Lower lobe of right lung (tissue), 2 donors: Measurements from ENCODE around the gene AMIGO3. TPM values are rescaled to one million over a fixed set of nuclear protein-coding genes. Genes with fewer than 3 reads are reported as not detected.

ENCODE experiments used
- ATAC-seq, 2 donors: fragments of 200-7000 bp; cut with Tn5 transposase; one replicate each; pipeline ENCODE4 v1.9.1; 2020 to 2022; ENCODE audit warnings: mild to moderate bottlenecking in 2 of 2, moderate library complexity in 2 of 2
- DNase-seq: peaks from one replicate; pipeline ENCODE4 v3.0.0-alpha.2; 2020
- H3K27ac ChIP-seq: fragments of 200-600 bp; one replicate; pipeline ENCODE4 v1.8.0; 2022
- H3K27me3 ChIP-seq: fragments of 200-600 bp; one replicate; pipeline ENCODE4 v1.8.0; 2022; ENCODE audit warnings: low read depth
- H3K36me3 ChIP-seq: fragments of 200-600 bp; one replicate; pipeline ENCODE4 v1.8.0; 2022; ENCODE audit warnings: mild to moderate bottlenecking
- H3K4me1 ChIP-seq: fragments of 200-600 bp; one replicate; pipeline ENCODE4 v1.8.0; 2022
- H3K4me3 ChIP-seq: fragments of 200-600 bp; one replicate; pipeline ENCODE4 v1.8.0; 2022; ENCODE audit warnings: mild to moderate bottlenecking
- H3K9me3 ChIP-seq: fragments of 200-600 bp; one replicate; pipeline ENCODE4 v1.8.0; 2022
- CTCF ChIP-seq: fragments of 200-600 bp; IDR thresholded peaks from one replicate; pipeline ENCODE4 v1.8.0; 2022; ENCODE audit warnings: antibody characterized with exemption, mild to moderate bottlenecking
- intact Hi-C: fragments of 100-400 bp; cut with DNase I; formaldehyde crosslinking; loops from one replicate; pipeline ENCODE4 v1.11.0; 2022
- total RNA-seq: library from RNA; stranded (reverse); fragmentation: NEBNext Ultra II Directional; extraction: Animal tissue kit (Norgen Biotek cat#: 25700); gene quantifications from one replicate; pipeline ENCODE4 v1.2.1, GENCODE V29; 2021
- donor health status: DM: no; HTN: yes; CAD: no; lungs with severe emphysema.

Gene AMIGO3
- total RNA-seq, 1 donor from 2014 or later = not detected

- H3K27ac ChIP-seq = no peak overlapping the region
- no peak for TF ChIP-seq CTCF
Measured at GRCh38 chr3:49680493-49681231, 38.8 kb downstream of the AMIGO3 start.

GRCh38 chr3:49675912-49676311 is 43.6 kb downstream of the AMIGO3 start:
- H3K36me3 ChIP-seq = peaks cover 55% of the 10 kb centered on the region
- ATAC-seq (no peak), DNase-seq (no peak)
- H3K4me1 ChIP-seq = peaks cover 13% of the 10 kb centered on the region
- no peaks in the 10 kb centered on the region for H3K27me3 ChIP-seq
- H3K9me3 ChIP-seq = no peaks in the 10 kb centered on the region
- H3K27ac ChIP-seq = no peak overlapping the region
- H3K4me3 ChIP-seq = no peak overlapping the region
- intact Hi-C loops = no loop called here
- TF ChIP-seq CTCF = no peak

More at GRCh38 chr3:49680493-49681231, 38.8 kb downstream of the AMIGO3 start:
- Histone ChIP-seq H3K4me3 (no peak overlapping the region), H3K9me3 (no peaks in the 10 kb centered on the region), H3K36me3 (peaks cover 83% of the 10 kb centered on the region), H3K27me3 (no peaks in the 10 kb centered on the region), H3K4me1 (peaks cover under 1% of the 10 kb centered on the region)
- no peak for ATAC-seq
- no peak for DNase-seq
- intact Hi-C loops = no loop called here

DNA sequence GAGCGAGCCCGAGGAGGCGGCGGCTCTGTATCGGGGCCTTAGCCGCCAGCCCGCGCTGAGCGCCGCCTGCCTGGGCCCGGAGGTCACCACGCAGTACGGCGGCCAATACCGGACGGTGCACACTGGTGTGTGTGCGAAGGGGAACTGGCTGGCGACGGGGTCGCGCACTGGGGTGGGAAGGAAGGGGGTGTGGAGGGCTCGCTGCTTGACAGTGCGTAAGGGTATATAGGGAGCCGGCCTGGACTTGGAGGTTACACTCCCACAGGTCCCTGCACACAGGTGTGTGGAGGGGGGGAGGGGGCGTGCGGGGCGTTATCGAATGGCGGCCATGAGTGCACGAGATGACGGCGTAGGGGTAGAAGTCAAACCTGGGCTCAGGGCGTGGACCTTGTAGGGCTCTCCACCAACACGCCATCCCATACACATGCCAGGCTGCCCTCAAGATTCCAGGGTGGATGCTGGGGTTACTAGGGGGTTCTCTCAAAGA is 44.9 kb downstream of the AMIGO3 start:
- DNase-seq (no peak), ATAC-seq (peak; percentile 41 to 48)
- Histone ChIP-seq H3K27ac (peak overlapping the region; percentile 92), H3K9me3 (no peaks in the 10 kb centered on the region), H3K27me3 (no peaks in the 10 kb centered on the region), H3K4me3 (peak overlapping the region; percentile 98), H3K4me1 (peaks cover 13% of the 10 kb centered on the region), H3K36me3 (peaks cover 41% of the 10 kb centered on the region)
- intact Hi-C loops = no loop called here
- no peak for TF ChIP-seq CTCF

DNA sequence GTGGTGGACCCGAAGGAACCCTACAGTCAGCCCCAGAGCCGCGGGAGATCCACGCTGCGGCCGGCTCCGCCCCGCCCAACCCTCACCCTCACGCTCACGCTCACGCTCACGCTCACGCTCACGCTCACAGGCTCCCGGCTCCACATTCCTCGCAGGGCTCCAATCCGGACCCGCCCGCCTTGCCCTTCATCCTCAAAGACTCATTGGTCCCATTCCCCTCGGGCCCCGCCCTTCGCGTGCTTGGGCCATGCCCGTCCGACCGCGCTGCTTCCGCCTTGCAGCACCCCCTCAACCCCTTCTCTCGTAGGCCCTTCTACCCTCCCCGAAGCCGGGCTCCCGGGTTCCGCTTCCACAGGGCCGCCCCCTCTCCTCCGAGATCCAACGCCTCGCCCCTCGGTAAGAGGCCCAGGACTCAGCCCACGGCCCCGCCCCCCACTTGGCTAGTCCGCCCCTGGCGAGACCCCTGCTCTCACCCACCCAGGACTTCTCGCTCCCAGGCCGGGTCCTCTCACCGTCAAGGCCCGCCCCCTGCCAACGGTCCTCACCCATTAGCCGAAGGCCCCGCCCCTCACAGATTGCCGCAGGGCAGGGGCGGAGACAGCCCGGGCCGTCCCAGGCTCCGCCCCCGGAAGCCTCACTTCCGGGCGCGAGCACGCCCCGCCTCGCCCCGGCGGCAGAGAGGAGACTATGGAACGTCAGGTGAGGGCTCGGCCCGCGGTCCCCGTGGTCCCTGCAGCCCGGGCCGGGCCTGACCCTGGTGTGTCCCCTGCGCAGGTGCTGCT is 45.6 kb downstream of the AMIGO3 start, which contains the start of gene APEH:
Gene APEH (plus strand): TSS at position 637 of the 782 bp plus-strand sequence. CDS start 51 bp downstream, at position 688.
- Histone ChIP-seq H3K27ac (peak within 1 kb of the TSS; percentile 92), H3K36me3 (peaks cover 35% of the 10 kb centered on the region), H3K4me1 (peaks cover 13% of the 10 kb centered on the region), H3K9me3 (no peaks in the 10 kb centered on the region), H3K27me3 (no peaks in the 10 kb centered on the region), H3K4me3 (peak within 1 kb of the TSS; percentile 98)
- DNase-seq = peak; percentile 99
- TF ChIP-seq CTCF = no peak
- ATAC-seq = peak; percentile 96
- intact Hi-C loops = no loop called here

- no peak for DNase-seq
- intact Hi-C loops = no loop called here
- peak overlapping the region; percentile 92 for H3K27ac ChIP-seq
- no peak for TF ChIP-seq CTCF
- no peaks in the 10 kb centered on the region for H3K27me3 ChIP-seq
- peak overlapping the region; percentile 98 for H3K4me3 ChIP-seq
- ATAC-seq = no peak
- H3K4me1 ChIP-seq = peaks cover 13% of the 10 kb centered on the region
- no peaks in the 10 kb centered on the region for H3K9me3 ChIP-seq
- H3K36me3 ChIP-seq = peaks cover 28% of the 10 kb centered on the region
Measured at GRCh38 chr3:49673121-49673714, 46.3 kb downstream of the AMIGO3 start.
